Activated naive CD8-positive, alpha-beta T cell treated with anti-CD3 and anti-CD28 coated beads for 36 hours (primary cell): ENCODE data around the gene L1CAM. TPM values are rescaled to one million over a fixed set of nuclear protein-coding genes. Genes with fewer than 3 reads are reported as not detected.

Source experiments
- DNase-seq: peaks from one replicate; pipeline ENCODE4 v3.0.0; 2021
- H3K27ac Mint-ChIP-seq: one replicate; pipeline ENCODE4 v1.8.0; 2022; ENCODE audit warnings: mild to moderate bottlenecking, moderate library complexity, mixed read lengths
- H3K27me3 Mint-ChIP-seq: one replicate; pipeline ENCODE4 v1.8.0; 2022; ENCODE audit warnings: mild to moderate bottlenecking, mixed read lengths
- H3K36me3 Mint-ChIP-seq: one replicate; pipeline ENCODE4 v1.8.0; 2021; ENCODE audit warnings: mild to moderate bottlenecking, mixed read lengths
- H3K4me1 Mint-ChIP-seq: one replicate; pipeline ENCODE4 v1.8.0; 2021; ENCODE audit warnings: mixed read lengths
- H3K4me3 Mint-ChIP-seq: one replicate; pipeline ENCODE4 v1.8.0; 2022; ENCODE audit warnings: mild to moderate bottlenecking, moderate library complexity, mixed read lengths
- H3K9me3 Mint-ChIP-seq: one replicate; pipeline ENCODE4 v1.8.0; 2022; ENCODE audit warnings: mixed read lengths
- total RNA-seq, 2 experiments: library from RNA; stranded (reverse); gene quantifications; one replicate each; pipeline ENCODE4 v1.2.3, GENCODE V29; 2021

The L1CAM gene
- total RNA-seq, 2 experiments from 2014 or later = 0.16 to 0.29 TPM

DNA sequence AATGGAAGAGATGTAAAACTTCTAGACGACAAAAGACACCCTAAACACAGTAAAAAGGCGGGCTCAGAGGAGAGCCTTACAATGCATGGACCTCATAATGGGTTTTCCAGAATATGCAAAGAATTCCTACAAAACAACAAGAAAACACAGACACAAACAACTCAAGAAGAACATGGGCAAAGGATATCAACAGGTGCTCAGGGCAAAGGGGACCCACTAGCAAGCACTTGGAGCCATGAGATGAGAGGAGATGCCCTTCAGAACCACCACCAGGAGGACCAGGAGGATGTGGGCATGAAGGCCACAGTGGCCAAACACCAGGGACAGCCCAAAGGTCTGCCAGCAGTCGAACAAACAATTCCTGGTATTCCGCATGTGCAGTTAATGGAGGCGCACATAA lies 72.8 kb downstream of the L1CAM start:
- Mint-ChIP-seq H3K4me3 (no peak overlapping the region), H3K27me3 (peaks cover 3% of the 10 kb centered on the region), H3K4me1 (peaks cover 14% of the 10 kb centered on the region), H3K27ac (no peak overlapping the region), H3K36me3 (no peaks in the 10 kb centered on the region), H3K9me3 (no peaks in the 10 kb centered on the region)
- DNase-seq = no peak

DNA sequence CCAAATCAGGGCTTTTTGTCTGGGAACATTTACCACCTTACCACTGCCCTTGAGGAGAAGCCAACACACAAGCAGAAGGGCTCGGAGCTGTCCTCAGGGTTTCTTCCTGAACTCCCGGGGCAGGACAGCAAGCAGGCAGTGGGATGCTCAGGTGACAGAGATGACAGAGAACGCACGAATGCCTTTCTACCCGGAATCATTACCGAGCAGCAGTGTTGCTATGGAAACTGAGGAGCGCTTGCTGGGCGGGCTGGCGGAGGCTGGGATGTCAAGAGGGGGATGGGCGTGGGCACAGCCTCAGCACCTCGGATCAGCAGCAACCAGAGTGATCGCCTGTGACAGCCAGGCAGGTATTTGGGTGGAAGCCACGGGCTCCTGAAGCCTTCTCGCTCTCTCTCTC lies 73.8 kb downstream of the L1CAM start:
- no peaks in the 10 kb centered on the region for H3K9me3 Mint-ChIP-seq
- no peak overlapping the region for H3K4me3 Mint-ChIP-seq
- peaks cover 3% of the 10 kb centered on the region for H3K27me3 Mint-ChIP-seq
- no peaks in the 10 kb centered on the region for H3K36me3 Mint-ChIP-seq
- DNase-seq = no peak
- no peak overlapping the region for H3K27ac Mint-ChIP-seq
- H3K4me1 Mint-ChIP-seq = peaks cover 11% of the 10 kb centered on the region

Other genes starting within 250 kb of the L1CAM start
- gene DUSP9, start 239.0 kb downstream of the L1CAM start, total RNA-seq = under 1 TPM; 0.08 to 0.23 TPM
- 1 to 10 TPM; 1.0 to 1.2 TPM for gene PNCK, start 212.4 kb downstream of the L1CAM start, total RNA-seq
- gene SLC6A8, start 198.2 kb downstream of the L1CAM start, total RNA-seq = under 1 TPM; 0.68 to 0.70 TPM
- gene BCAP31, start 161.8 kb downstream of the L1CAM start, total RNA-seq = 100 to 1,000 TPM; 103 to 109 TPM
- gene ABCD1, start 161.3 kb downstream of the L1CAM start, total RNA-seq = 1 to 10 TPM; 4.1 to 4.3 TPM
- 1 to 10 TPM; 2.8 to 4.2 TPM for gene PLXNB3, start 121.9 kb downstream of the L1CAM start, total RNA-seq
- gene SRPK3, start 105.1 kb downstream of the L1CAM start, total RNA-seq = not detected
- gene IDH3G, start 91.8 kb downstream of the L1CAM start, total RNA-seq = 10 to 100 TPM; 55.9 to 58.1 TPM
- 100 to 1,000 TPM; 133 to 145 TPM for gene SSR4, start 91.5 kb downstream of the L1CAM start, total RNA-seq
- under 1 TPM; 0.38 to 0.70 TPM for gene PDZD4, start 55.6 kb downstream of the L1CAM start, total RNA-seq
- not detected for gene AVPR2, start 18.5 kb upstream of the L1CAM start, total RNA-seq
- 100 to 1,000 TPM; 112 to 123 TPM for gene ARHGAP4, start 40.1 kb upstream of the L1CAM start, total RNA-seq
- gene NAA10, start 48.9 kb upstream of the L1CAM start, total RNA-seq = 100 to 1,000 TPM; 150 to 153 TPM
- 10 to 100 TPM; 15.2 to 15.7 TPM for gene RENBP, start 58.5 kb upstream of the L1CAM start, total RNA-seq
- gene HCFC1, start 85.6 kb upstream of the L1CAM start, total RNA-seq = 100 to 1,000 TPM; 140 to 142 TPM
- gene TMEM187, start 86.6 kb upstream of the L1CAM start, total RNA-seq = 1 to 10 TPM; 3.4 to 6.2 TPM
- gene IRAK1, start 133.7 kb upstream of the L1CAM start, total RNA-seq = 100 to 1,000 TPM; 155 to 159 TPM
- 10 to 100 TPM; 50.9 to 53.1 TPM for gene MECP2, start 211.5 kb upstream of the L1CAM start, total RNA-seq